Mammary epithelial cell (primary cell): ENCODE measurements around the gene GGACT.

Experiments used
- CTCF ChIP-seq, 2 donors: IDR thresholded peaks in 1 of 2; conservative IDR thresholded peaks in 1 of 2; 2 replicates each; pipeline ENCODE4 v1.5.1; 2011 to 2012; ENCODE audit warnings: inconsistent platforms in 2 of 2, low read length in 2 of 2, mild to moderate bottlenecking in 2 of 2, control low read depth in 1 of 2, low read depth in 1 of 2; ENCODE audit not compliant: insufficient read depth in 1 of 2; ENCODE audit errors: extremely low read depth in 1 of 2
- EZH2 ChIP-seq: IDR thresholded peaks from 2 replicates; pipeline ENCODE4 v1.6.1; 2012; ENCODE audit warnings: low read length, inconsistent platforms, borderline replicate concordance

DNA sequence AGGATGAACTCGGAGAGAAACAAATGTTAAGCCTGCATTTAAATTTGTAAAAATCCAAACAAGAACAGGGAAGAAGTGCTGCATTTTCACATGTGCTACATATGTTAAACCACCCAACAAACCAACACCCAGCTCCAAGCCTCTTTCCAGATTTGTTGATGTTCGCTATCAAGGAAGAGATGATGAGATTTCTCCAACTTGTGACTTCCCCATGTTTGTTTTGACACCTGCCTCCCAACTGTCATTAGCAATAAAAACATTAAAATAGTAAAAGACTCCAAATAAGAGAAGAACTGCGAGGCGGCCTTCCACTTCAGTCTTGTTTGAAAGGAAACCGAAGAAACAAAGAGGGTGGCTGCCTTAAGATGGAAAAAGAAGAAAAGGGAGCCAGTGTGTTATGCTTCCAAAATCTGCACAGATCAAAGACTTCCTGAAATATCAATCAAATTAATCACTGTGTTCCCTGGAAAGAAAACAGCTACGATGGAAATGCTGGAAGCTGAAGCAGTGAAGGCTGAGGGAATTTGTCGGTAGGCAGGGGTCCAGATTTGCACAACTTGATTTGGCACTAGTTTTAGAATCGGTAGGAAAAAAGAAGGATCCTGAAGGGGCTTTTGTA lies 14.0 kb upstream of the GGACT start:
- TF ChIP-seq CTCF (conservative IDR thresholded peaks at IDR 0.05 in 1 of 2, IDR thresholded peaks at IDR 0.05 in 1 of 2; ENCODE audit: extremely low read depth in 1 of 2, insufficient read depth in 1 of 2, low read depth in 1 of 2, low read length in 2 of 2) (no peak), EZH2 (no peak)
